ENCODE data around the gene WIZ.
"Not testable (repeated sequence)": the region's sequence is repeated elsewhere in the genome, so short reads cannot be mapped to it uniquely, and the experiment has no call there.

The WIZ gene

DNA sequence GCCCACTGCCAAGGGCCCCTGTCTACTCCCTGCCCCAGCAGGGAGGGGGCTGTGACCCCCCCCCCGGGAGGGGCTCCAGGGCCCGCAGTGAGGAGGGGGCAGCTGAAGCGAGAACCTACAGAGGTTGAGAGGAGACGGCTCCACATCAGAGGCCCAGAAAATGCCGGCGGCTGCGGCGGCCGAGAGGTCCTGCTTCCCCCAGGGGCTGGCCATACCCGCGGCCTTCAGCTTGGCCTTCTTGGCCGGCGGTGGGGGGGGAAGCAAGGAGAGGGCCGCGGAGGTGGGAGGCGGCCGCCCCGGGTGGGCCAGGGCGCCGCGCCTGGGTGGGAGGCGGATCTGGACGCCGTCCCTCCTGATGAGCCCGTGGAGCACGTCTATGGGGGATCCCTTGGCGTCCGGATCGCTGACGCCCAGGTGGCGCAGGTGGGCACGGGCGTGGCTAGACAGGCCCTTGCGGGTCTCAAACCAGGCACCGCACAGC, 21.7 kb downstream of the WIZ start:
- DNase-seq = no peak

DNA sequence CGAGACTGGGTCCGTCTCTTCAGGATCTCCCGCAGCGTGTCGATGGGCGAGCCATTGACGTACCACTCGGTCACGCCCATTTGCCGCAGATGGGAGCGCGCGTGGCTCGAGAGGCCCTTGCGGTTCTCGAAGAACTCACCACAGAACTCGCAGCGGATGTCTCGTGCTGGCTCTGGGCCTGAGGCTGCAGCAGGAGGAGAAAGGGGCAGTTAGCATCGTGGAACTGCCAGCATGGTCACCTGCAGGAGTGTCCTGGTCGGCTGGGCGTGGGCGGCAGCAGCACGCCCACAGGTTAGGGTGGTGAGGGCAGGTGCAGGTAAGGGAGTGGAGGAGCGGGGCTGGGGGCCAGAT, 22.4 kb downstream of the WIZ start:
- DNase-seq = no peak

DNA sequence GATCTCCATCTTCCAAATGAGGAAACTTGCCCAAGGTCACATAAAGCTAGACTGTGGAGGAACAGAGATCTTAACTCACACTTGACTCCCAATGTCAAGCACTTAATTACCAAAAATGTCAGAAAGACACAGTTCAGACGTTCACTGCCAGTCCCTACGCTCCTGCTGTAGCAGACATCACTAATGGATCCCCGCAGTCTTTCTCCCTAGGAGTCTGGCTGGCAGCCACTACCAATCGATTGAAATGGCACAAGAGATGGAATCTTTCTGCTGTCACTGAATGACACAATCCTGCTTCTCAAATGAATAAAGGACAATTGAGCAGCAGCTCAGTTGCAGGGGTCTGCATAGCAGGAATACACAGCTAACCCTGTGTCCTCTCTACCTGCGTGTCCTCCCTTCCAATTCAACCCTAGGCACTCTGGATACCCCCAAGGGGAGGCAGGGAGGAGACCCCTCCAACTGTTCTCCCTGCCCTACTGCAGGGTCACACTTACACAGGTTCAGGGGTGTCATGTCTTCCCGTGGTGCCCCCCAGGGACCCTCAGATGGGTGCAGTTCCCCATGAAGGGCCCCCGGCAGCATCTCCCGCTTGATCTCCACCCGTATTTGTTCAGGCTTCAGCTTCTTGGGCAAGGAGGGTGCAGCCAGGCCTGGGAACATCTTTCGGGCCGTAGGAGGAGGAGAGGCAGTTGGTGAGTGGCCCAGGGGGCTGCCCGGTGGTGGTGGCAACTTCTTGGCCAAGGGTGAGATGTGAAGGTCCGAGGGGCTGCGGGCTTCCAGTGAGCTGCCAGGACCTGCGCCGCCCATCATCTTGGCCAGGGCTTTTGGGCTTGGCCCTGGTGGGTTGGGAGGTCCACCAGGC, 23.0 kb downstream of the WIZ start:
- DNase-seq = no peak

- DNase-seq = no peak
Measured at GRCh38 chr19:15425321-15425950, 24.3 kb downstream of the WIZ start.

DNA sequence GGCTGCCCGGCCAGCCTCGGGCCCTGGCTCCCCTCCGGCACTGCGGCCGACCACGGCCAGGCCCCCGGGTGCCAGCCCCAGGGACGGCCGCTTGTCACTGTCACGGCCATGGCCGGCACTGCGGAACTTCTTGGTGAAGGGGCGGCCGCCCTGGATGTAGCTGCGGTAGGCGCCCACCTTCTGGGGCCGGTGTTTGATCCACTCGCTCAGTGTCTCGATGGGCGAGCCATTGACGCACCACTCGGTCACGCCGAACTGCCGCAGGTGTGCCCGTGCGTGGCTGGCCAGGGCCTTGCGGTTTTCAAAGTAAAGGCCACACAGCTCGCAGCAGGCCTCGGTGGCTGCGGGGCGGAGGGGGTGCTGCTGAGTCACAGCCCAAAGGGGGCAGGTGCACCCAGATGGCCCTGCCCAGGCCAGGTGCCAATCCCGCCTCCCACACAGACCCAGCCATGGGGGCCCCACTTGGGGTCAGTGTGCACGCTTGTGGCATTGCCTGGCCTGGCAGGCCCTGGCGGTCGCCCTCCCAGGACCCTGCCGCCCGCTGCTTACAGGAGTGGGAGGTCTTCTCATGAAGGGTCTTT, 25.0 kb downstream of the WIZ start:
- no peak for DNase-seq

DNA sequence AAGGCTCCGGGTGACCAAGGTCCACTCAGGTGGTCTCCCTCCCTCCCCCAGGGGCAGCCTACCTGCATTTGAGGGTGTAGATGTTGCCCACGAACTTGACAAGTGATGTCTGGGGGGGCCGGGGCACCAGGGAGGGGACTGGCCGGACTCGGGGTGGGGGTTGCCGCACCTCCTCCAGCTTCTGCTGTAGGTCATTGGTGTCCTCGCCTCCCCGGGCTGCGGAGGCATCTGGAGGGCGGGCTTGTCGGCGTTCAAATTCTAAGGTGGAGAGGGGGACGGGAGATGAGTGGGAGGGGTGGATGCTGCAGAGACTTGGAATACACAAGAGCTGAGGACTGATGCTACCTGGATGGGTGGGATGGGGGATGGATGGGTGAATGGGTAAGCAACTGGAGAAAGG, 25.6 kb downstream of the WIZ start:
- DNase-seq = no peak

DNA sequence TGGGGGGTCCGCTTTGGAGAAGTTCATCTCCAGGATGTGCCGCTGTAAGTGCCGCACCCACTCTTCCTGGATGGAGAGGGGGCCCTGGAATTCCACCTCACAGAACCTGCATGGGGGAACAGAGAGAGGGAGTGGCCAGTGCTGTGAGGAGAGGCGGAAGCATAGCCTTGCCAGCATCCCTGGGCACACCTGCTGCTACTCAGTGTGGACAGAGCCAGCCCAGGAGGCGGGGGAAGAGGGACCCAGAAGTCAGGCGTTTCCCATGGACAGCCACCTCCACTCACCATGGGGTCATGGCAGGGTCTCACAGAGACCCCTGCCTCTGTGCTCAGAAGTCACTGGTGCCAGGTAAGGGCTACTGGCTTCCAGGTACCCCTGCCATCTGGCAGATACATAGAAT, 26.6 kb downstream of the WIZ start:
- DNase-seq = no peak

GRCh38 chr19:15422296-15423075, 27.3 kb downstream of the WIZ start:
- no peak for DNase-seq

GRCh38 chr19:15421721-15422260, 28.0 kb downstream of the WIZ start:
- DNase-seq = no peak

DNA sequence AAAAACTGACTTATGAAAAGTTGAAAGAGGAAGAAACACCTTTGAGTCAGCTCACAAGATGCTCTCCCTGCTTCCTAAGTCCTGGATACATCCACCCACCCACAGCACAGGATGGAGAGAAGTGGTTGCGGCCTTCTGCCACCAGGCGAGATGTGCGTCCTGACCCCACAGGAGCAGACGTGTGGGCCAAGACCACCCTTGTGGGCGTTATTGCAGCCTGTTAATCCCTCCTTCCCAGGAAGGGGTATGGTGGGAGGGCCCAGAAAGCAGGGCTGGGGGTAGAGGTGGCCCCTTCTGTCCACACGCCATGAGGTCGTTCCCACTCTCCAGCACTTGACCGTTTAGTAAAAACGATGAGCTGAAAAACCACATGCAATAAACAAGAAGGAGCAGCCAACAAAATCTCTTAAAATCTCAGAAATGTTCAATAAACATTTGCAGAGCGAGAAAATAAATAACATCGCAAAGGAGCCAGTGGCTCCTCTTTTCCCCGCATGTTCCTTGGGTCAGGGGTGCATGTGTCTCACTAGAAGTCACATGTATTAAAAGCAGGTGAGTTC, 28.5 kb downstream of the WIZ start:
- no peak for DNase-seq

DNA sequence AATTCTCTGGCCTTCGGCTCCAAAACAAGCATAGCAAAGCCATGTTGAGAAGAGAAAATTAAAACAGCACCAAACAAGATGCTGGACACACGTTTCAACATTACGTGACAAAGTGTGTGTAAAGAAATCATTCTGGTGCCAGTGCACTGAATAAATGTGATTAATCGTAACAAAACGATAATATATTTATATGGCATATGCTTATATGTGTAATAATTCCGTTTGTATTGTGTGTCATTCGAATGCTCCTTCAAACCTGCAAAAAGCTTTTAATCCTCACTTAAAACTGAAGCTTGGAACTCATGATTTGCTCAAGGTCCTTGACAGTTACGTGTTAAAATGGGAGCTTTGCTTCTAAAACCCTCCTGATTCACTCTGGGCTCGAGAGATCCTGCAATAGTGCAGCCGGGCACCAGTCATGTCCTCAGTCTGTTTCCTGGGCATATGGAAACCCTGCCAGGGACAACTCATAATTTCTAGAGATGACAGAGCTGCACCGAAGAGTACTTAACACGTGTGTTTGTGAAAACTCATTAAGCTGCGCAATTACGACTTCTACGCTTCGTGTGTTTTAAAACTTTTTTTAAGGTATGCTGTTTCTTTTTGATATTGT, 30.2 kb downstream of the WIZ start:
- DNase-seq = no peak

- DNase-seq = peak; percentile 100
Measured at GRCh38 chr19:15418579-15419412, 31.0 kb downstream of the WIZ start, which contains the start of gene AKAP8L. TSS of gene AKAP8L (minus strand) at chr19:15418988. CDS start at chr19:15418923, 65 bp downstream.

GRCh38 chr19:15418231-15418578, 31.6 kb downstream of the WIZ start:
- DNase-seq = peak; percentile 32

- DNase-seq = no peak
Measured at GRCh38 chr19:15417699-15418098, 32.1 kb downstream of the WIZ start.

DNA sequence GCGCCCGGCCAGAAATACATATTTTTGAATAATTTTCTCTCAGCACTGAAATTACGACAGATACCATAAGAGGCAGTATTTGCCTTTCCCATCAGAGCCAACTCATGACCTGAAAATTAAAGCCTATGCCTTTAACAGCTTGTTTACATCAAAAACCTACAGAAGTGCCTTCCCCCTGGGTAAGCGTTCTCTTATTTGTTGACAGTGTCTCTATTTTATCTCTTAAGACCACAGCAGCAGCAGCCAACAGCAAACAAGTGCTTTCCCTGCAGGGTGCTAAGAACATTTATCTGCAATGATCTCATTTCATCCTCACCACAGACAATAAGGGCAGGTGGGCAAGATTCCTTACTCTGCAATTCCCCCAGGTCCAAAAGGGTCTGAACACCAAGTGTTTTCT, 36.9 kb downstream of the WIZ start:
- DNase-seq = no peak

- not testable (repeated sequence) for DNase-seq
Measured at GRCh38 chr19:15411351-15411750, 38.4 kb downstream of the WIZ start.

- DNase-seq = no peak
Measured at GRCh38 chr19:15404780-15405211, 45.0 kb downstream of the WIZ start.

- DNase-seq = no peak
Measured at GRCh38 chr19:15404097-15404779, 45.5 kb downstream of the WIZ start.

DNA sequence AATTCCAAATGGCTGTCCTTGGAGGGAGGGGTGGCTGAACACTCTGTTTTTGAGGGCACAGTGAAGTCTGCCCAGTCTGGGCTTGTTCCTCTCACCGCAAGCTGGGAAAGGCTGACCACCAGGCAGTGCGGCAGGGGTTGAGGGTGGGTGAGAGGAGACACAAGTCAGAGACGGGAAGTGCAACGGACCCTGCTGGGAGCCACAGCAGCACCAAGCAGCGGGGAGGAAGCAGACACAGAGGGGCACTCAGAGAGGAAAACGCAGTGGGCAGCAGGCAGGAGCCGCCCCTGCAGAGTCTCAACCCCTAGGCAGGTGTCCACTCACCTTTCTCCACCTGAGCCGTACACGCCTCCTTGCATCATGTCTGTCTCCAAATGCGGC, 46.6 kb downstream of the WIZ start:
- DNase-seq = no peak

- DNase-seq = no peak
Measured at GRCh38 chr19:15402411-15403150, 47.2 kb downstream of the WIZ start.

Measured in fibroblast of skin of right quadriceps (primary cell).